Keratinocyte (primary cell): Measurements from ENCODE around the gene ZDHHC1. TPM values are rescaled to one million over a fixed set of nuclear protein-coding genes. Genes with fewer than 3 reads are reported as not detected.

Source experiments
- DNase-seq: peaks from one replicate; pipeline ENCODE4 v3.0.0-alpha.2; 2011; ENCODE audit warnings: low read depth, missing footprints, low spot score
- FAIRE-seq: peaks from 2 replicates; lab custom pipeline; 2011; peaks lifted over from hg19 to GRCh38; lab: Jason Lieb, UNC
- H2AFZ ChIP-seq: 2 replicates; pipeline ENCODE4 v1.6.0; 2012; ENCODE audit warnings: low read length, control low read depth, inconsistent platforms; ENCODE audit not compliant: control insufficient read depth
- H3K27ac ChIP-seq: 2 replicates; pipeline ENCODE4 v1.5.1; 2011; ENCODE audit warnings: low read length; ENCODE audit not compliant: control insufficient read depth, insufficient read depth
- H3K27me3 ChIP-seq: 3 replicates; pipeline ENCODE4 v1.6.0; 2011; ENCODE audit warnings: low read length; ENCODE audit not compliant: control insufficient read depth, insufficient read depth; ENCODE audit errors: extremely low read depth
- H3K36me3 ChIP-seq, 2 experiments: 2 replicates in 1 of 2; 3 replicates in 1 of 2; pipeline ENCODE4 v1.5.1; 2011; ENCODE audit warnings: low read length in 2 of 2, mild to moderate bottlenecking in 1 of 2; ENCODE audit not compliant: control insufficient read depth in 2 of 2, insufficient read depth in 2 of 2; ENCODE audit errors: extremely low read depth in 1 of 2
- H3K4me1 ChIP-seq: 3 replicates; pipeline ENCODE4 v1.5.1; 2011; ENCODE audit warnings: low read length; ENCODE audit not compliant: control insufficient read depth, insufficient read depth; ENCODE audit errors: extremely low read depth
- H3K4me2 ChIP-seq: 3 replicates; pipeline ENCODE4 v1.6.0; 2011; ENCODE audit warnings: low read depth, low read length; ENCODE audit not compliant: control insufficient read depth, insufficient read depth; ENCODE audit errors: extremely low read depth
- H3K4me3 ChIP-seq, 3 experiments: fragments of 200-600 bp in 1 of 3; sonication (generic) in 1 of 3; 2 replicates in 2 of 3; 3 replicates in 1 of 3; pipeline ENCODE4 v1.5.1; 2011 to 2016; ENCODE audit warnings: low read length in 3 of 3, mild to moderate bottlenecking in 3 of 3, control low read depth in 2 of 3, inconsistent platforms in 1 of 3, low read depth in 1 of 3, mixed read lengths in 1 of 3, mixed run types in 1 of 3, moderate library complexity in 1 of 3; ENCODE audit not compliant: control insufficient read depth in 2 of 3, insufficient read depth in 2 of 3; ENCODE audit errors: extremely low read depth in 1 of 3
- H3K79me2 ChIP-seq: 2 replicates; pipeline ENCODE4 v1.6.0; 2012; ENCODE audit warnings: low read length; ENCODE audit not compliant: control insufficient read depth, insufficient read depth
- H3K9ac ChIP-seq: 3 replicates; pipeline ENCODE4 v1.6.0; 2011; ENCODE audit warnings: low read length; ENCODE audit not compliant: control insufficient read depth, insufficient read depth; ENCODE audit errors: extremely low read depth
- H3K9me1 ChIP-seq: 3 replicates; pipeline ENCODE4 v1.6.0; 2011; ENCODE audit warnings: low read length; ENCODE audit not compliant: control insufficient read depth, insufficient read depth; ENCODE audit errors: extremely low read depth
- H3K9me3 ChIP-seq: 2 replicates; pipeline ENCODE4 v1.5.1; 2012; ENCODE audit warnings: low read depth, low read length; ENCODE audit not compliant: control insufficient read depth
- H4K20me1 ChIP-seq: 3 replicates; pipeline ENCODE4 v1.6.0; 2011; ENCODE audit warnings: low read length; ENCODE audit not compliant: control insufficient read depth, insufficient read depth; ENCODE audit errors: extremely low read depth
- EZH2 ChIP-seq: IDR thresholded peaks from one replicate; pipeline ENCODE4 v1.6.1; 2012; ENCODE audit warnings: inconsistent platforms, mild to moderate bottlenecking, low read length, moderate library complexity
- dilution Hi-C: fragments of 300-500 bp; cut with MboI; formaldehyde crosslinking; loops from one replicate; pipeline ENCODE4 v1.7.0; 2020; ENCODE audit warnings: low sequenced_read_pairs; ENCODE audit not compliant: extremely low pct_ligation_motif_present
- polyA plus RNA-seq, 5 experiments: library from polyadenylated mRNA; depleted of rRNA in 3 of 5; stranded (reverse) in 3 of 5; stranded (forward) in 1 of 5; unstranded in 1 of 5; fragments of >200 nt; gene quantifications; 1 replicate in 1 of 5; 2 replicates in 3 of 5; 3 replicates in 1 of 5; pipeline versions ENCODE4 v1.2.1 to v1.2.3, GENCODE V29; 2011 to 2012; ENCODE audit warnings: missing spikeins in 2 of 5, low read depth in 1 of 5, low replicate concordance in 1 of 5
- TF ChIP-seq, protein P1 (sequence below), 3 experiments: IDR thresholded peaks in 1 of 3; conservative IDR thresholded peaks in 1 of 3; optimal IDR thresholded peaks in 1 of 3; 2 replicates in 2 of 3; 3 replicates in 1 of 3; pipeline versions ENCODE3 to v1.5.1; 2011; ENCODE audit warnings: low read length in 3 of 3, mild to moderate bottlenecking in 3 of 3, moderate library complexity in 2 of 3, control low read depth in 1 of 3, inconsistent platforms in 1 of 3; ENCODE audit not compliant: insufficient read depth in 2 of 3; ENCODE audit errors: extremely low read depth in 1 of 3

The ZDHHC1 gene
- polyA plus RNA-seq, 1 donor (not counting 4 experiments of a cell fraction or from before 2014, with no cell fraction given): 1.1 TPM

- FAIRE-seq (no peak), DNase-seq (no peak)
- Histone ChIP-seq H3K9me1 (no peaks in the 10 kb centered on the region), H3K79me2 (no peaks in the 10 kb centered on the region), H3K9me3 (no peaks in the 10 kb centered on the region), H2AFZ (no peak overlapping the region), H3K4me3 (no peak overlapping the region), H3K27ac (no peak overlapping the region), H3K4me2 (no peak overlapping the region), H3K27me3 (peaks cover 14% of the 10 kb centered on the region), H4K20me1 (no peaks in the 10 kb centered on the region), H3K36me3 (no peaks in the 10 kb centered on the region), H3K9ac (no peak overlapping the region), H3K4me1 (no peaks in the 10 kb centered on the region)
- no peak for TF ChIP-seq EZH2
- TF ChIP-seq, protein P1, sequence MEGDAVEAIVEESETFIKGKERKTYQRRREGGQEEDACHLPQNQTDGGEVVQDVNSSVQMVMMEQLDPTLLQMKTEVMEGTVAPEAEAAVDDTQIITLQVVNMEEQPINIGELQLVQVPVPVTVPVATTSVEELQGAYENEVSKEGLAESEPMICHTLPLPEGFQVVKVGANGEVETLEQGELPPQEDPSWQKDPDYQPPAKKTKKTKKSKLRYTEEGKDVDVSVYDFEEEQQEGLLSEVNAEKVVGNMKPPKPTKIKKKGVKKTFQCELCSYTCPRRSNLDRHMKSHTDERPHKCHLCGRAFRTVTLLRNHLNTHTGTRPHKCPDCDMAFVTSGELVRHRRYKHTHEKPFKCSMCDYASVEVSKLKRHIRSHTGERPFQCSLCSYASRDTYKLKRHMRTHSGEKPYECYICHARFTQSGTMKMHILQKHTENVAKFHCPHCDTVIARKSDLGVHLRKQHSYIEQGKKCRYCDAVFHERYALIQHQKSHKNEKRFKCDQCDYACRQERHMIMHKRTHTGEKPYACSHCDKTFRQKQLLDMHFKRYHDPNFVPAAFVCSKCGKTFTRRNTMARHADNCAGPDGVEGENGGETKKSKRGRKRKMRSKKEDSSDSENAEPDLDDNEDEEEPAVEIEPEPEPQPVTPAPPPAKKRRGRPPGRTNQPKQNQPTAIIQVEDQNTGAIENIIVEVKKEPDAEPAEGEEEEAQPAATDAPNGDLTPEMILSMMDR (optimal IDR thresholded peaks at IDR 0.05 in 1 of 3, IDR thresholded peaks at IDR 0.05 in 1 of 3, conservative IDR thresholded peaks at IDR 0.05 in 1 of 3; ENCODE audit: extremely low read depth in 1 of 3, insufficient read depth in 2 of 3, low read length in 3 of 3): no peak
- dilution Hi-C loops: no loop called here
Observed at GRCh38 chr16:67387479-67388079, 28.7 kb downstream of the ZDHHC1 start.

DNA sequence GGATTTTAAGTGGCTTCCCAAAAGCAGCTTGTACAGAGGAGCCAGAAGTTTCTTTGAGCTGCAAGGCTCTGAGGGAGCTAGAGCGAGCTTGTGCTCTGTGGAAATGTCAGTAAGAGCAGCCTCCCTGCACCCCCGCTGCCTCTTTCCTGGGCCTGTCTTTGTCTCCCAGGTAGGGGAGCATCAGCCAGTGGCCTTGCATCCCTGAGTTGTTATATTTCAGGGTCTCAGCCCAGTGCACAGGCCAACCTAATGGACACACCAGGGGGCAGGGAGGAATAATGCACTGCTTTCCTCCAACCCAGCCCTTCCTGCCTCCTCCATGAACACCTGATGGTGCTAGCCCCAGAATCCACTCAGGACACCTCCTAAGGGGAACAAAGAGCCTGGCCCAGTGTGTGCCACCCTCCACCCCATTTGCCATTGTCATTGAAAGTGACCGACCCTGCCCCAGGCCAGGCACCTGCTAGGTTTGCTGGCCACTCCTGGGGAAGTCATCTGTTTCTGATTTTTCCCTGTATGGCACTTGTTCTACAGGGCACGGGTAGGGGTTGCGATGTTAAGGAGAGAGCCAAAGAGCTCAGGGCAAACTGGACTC, 29.3 kb downstream of the ZDHHC1 start:
- Histone ChIP-seq H3K27me3 (peaks cover 8% of the 10 kb centered on the region), H2AFZ (no peak overlapping the region), H3K4me3 (no peak overlapping the region), H3K79me2 (no peaks in the 10 kb centered on the region), H3K4me2 (no peak overlapping the region), H3K9me1 (no peaks in the 10 kb centered on the region), H3K27ac (no peak overlapping the region), H3K9me3 (no peaks in the 10 kb centered on the region), H3K4me1 (no peaks in the 10 kb centered on the region), H3K9ac (no peak overlapping the region), H3K36me3 (no peaks in the 10 kb centered on the region), H4K20me1 (no peaks in the 10 kb centered on the region)
- dilution Hi-C loops: no loop called here
- TF ChIP-seq EZH2: no peak
- TF ChIP-seq, protein P1 (optimal IDR thresholded peaks at IDR 0.05 in 1 of 3, IDR thresholded peaks at IDR 0.05 in 1 of 3, conservative IDR thresholded peaks at IDR 0.05 in 1 of 3; ENCODE audit: extremely low read depth in 1 of 3, insufficient read depth in 2 of 3, low read length in 3 of 3): no peak
- DNase-seq (no peak), FAIRE-seq (no peak)
